GM10847 (cell line): ENCODE results near the gene RGSL1.

ENCODE experiments used
- POLR2A ChIP-seq: IDR thresholded peaks from 2 replicates; pipeline ENCODE4 v1.6.1; 2011; ENCODE audit not compliant: insufficient read length; ENCODE audit errors: extremely low read depth

Gene RGSL1

GRCh38 chr1:182431278-182431677 is 18.7 kb upstream of the RGSL1 start:
- TF ChIP-seq POLR2A = no peak

DNA sequence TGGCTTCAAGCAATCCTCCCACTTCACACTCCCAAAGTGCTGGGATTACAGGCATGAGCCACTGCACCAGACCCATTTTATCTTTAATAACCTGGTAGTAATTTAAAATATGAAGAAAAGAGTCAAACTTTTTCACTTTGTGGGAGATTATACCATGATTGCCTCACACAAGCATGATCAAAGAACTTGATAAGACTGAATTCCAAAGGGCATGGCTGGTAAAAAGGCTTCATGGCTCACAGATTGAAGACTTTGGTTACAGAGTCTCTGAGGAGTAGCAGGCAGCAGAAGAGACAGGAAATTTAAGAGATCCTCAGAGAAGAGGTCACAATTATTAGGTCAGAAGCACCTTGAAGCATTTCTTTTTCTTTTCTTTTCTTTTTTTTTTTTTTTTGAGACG is 16.4 kb upstream of the RGSL1 start:
- no peak for TF ChIP-seq POLR2A

DNA sequence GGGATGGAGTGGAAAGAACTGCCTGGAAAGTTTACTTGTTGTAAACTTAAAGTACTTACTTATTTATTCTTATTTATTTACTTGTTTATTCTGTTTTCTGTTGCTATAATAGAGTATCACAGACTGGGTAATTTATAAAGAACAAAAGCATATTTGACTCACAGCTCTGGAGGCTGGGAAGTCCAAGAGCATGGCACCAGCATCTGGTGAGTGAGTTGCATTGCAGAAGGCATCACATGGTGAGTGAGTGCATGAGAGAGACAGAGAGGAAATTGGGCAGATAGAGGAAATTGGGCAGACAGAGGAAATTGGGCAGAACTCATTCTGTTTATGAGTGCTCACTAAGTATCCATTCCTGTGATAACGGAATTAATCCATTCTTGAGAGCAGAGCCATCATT is 11.6 kb upstream of the RGSL1 start:
- no peak for TF ChIP-seq POLR2A

DNA sequence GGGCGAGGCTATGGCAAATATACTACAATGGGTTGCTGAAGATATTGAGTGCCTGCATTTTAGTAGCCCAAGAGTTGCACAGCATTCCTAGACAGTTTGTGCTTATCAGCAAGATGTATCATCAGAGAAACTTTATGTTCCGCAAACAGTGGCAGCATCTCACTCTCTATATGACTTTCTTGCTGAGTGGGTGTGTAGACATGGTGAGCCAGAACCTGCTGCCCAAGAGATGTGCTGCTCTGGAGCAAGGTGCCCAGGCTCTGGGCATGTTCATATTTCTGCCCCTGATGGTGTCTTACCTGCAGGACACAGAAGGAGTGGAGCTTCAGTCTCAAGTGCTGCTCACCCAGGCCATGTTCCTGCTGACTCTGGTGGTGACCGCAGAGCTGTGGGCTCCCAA is 8.2 kb upstream of the RGSL1 start:
- TF ChIP-seq POLR2A = no peak

- no peak for TF ChIP-seq POLR2A
Observed at GRCh38 chr1:182442333-182442732, 7.6 kb upstream of the RGSL1 start.

- TF ChIP-seq POLR2A = no peak
Observed at GRCh38 chr1:182444497-182444896, 5.4 kb upstream of the RGSL1 start.

GRCh38 chr1:182446033-182446669 is 3.8 kb upstream of the RGSL1 start:
- TF ChIP-seq POLR2A = no peak

DNA sequence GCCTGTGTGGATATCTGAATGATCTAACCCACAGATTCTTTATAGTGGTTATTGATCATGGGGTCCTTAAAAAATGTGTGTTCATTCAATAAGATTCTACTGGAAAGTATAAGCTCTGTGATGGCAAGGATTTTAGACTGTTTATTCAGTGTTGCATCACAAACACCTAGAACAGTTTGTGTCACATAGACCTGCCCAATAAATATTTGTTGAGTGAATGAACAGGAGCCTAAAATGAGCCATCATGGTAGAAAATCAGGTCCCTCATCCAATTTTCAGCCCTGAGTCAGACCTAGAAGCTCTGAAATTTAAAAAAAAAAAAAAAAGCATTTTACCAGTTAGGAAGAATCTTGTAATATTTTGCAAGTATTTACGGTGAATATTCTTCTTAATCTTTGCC is 2.3 kb upstream of the RGSL1 start:
- no peak for TF ChIP-seq POLR2A

DNA sequence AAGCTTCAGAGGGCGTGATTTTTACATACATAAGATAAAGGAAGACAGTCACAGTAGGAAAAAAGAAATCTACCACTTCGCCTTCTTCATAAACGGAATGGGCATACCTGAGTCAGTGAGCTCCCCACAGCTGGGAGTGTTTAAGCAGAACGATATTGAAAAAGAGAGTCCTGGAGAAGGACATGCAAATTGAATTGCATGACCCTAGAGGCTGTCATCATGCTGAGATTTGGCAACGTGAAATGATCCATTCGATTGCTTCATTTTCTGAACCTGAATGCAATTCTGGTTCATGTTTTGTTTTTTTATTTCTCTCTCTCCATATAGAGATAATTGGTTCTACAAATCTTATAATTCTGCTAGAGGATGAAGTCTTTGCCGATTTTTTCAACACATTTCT is 3.7 kb downstream of the RGSL1 start:
- TF ChIP-seq POLR2A = no peak

DNA sequence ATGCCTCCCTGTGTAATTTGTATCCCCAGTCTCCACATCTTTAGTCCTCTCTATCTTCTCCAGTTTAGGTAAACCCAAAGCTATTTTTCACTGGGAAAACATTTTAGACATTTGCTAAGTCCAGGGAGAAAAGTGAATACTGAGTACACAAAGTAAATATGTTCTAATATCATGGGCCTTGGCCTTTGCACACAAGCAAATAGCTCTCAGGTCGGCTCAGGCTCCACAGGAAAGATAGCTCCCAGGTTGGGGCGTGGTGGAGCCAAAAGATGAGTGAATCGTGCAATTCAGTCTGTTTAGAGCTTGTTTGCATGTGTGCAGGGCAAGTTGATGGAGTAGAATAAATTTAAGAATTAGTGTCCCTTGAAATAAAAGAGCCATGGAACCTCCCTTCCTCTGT is 7.9 kb downstream of the RGSL1 start:
- TF ChIP-seq POLR2A = no peak

GRCh38 chr1:182459949-182460348 is 10.0 kb downstream of the RGSL1 start:
- TF ChIP-seq POLR2A = no peak

GRCh38 chr1:182460550-182460951 is 10.6 kb downstream of the RGSL1 start:
- no peak for TF ChIP-seq POLR2A

- no peak for TF ChIP-seq POLR2A
Observed at GRCh38 chr1:182473556-182473955, 23.6 kb downstream of the RGSL1 start.

GRCh38 chr1:182476625-182477024 is 26.7 kb downstream of the RGSL1 start:
- no peak for TF ChIP-seq POLR2A

GRCh38 chr1:182478238-182478637 is 28.3 kb downstream of the RGSL1 start:
- no peak for TF ChIP-seq POLR2A

- TF ChIP-seq POLR2A = no peak
Observed at GRCh38 chr1:182484067-182484466, 34.1 kb downstream of the RGSL1 start.

DNA sequence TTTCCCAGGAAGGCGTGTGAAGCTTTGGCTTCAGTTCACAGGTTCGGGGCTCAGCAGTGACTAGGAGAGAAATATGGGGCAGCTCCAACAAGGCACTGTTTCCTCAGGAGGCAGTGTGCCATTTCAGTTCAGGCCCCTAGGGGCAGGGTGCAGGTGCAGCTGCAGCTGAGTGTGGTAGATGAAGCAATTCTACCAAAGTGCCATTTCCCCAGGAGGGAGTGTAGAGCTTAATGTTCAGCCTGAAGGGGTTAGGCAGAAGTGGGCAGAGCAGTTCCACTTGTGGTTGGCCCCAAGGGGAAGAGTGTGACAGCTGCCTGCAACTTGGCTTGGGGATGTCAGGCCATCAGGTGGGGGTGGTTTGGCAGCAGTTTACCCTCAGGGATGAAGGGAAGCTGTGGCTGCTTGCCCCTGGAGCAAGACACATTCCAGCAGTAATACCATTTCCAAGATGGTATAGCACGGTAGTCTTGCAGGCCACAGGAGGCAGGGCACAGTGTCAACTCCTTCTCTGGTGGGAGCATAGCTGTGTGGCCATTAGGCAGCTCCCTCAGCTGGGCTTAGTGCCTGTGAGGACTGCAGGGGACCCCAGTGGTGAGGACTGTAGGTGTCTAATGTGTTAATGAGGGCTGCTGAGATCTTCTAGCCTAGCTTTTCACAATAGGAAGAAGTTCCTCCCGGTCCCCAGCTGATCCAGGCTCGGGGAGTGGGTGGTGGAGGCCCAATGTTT is 34.7 kb downstream of the RGSL1 start:
- no peak for TF ChIP-seq POLR2A
